Endothelial cell (in vitro differentiated cells): ENCODE results near the gene HSD3B2. TPM values are rescaled to one million over a fixed set of nuclear protein-coding genes. Genes with fewer than 3 reads are reported as not detected.

Source experiments
- DNase-seq: peaks from one replicate; pipeline ENCODE4 v3.0.0; 2021; ENCODE audit warnings: low spot score
- H3K27ac Mint-ChIP-seq: one replicate; pipeline ENCODE4 v1.8.0; 2021; ENCODE audit warnings: mixed read lengths, inconsistent platforms; ENCODE audit not compliant: unreplicated experiment
- H3K27me3 Mint-ChIP-seq: one replicate; pipeline ENCODE4 v1.8.0; 2021; ENCODE audit warnings: mild to moderate bottlenecking, moderate library complexity, mixed read lengths, inconsistent platforms; ENCODE audit not compliant: unreplicated experiment
- H3K36me3 Mint-ChIP-seq: one replicate; pipeline ENCODE4 v1.8.0; 2021; ENCODE audit warnings: mild to moderate bottlenecking, low read depth, mixed read lengths, inconsistent platforms; ENCODE audit not compliant: unreplicated experiment
- H3K4me1 Mint-ChIP-seq: one replicate; pipeline ENCODE4 v1.8.0; 2021; ENCODE audit warnings: mild to moderate bottlenecking, mixed read lengths, inconsistent platforms; ENCODE audit not compliant: unreplicated experiment
- H3K4me3 Mint-ChIP-seq: one replicate; pipeline ENCODE4 v1.8.0; 2021; ENCODE audit warnings: mild to moderate bottlenecking, mixed read lengths, inconsistent platforms; ENCODE audit not compliant: unreplicated experiment
- H3K9me3 Mint-ChIP-seq: one replicate; pipeline ENCODE4 v1.8.0; 2021; ENCODE audit warnings: mixed read lengths, inconsistent platforms; ENCODE audit not compliant: unreplicated experiment
- total RNA-seq: library from RNA; stranded (reverse); fragmentation: NEBNext Ultra II Directional; extraction: Animal tissue kit (Norgen Biotek cat#: 25700); gene quantifications from one replicate; pipeline ENCODE4 v1.2.1, GENCODE V29; 2021; ENCODE audit not compliant: unreplicated experiment
- TF ChIP-seq, protein P1 (sequence below): fragments of 200-600 bp; sonication (generic); IDR thresholded peaks from one replicate; pipeline ENCODE4 v1.5.0; 2021; ENCODE audit warnings: antibody characterized with exemption; ENCODE audit not compliant: unreplicated experiment

HSD3B2 gene
- total RNA-seq, 1 donor from 2014 or later: not detected

DNA sequence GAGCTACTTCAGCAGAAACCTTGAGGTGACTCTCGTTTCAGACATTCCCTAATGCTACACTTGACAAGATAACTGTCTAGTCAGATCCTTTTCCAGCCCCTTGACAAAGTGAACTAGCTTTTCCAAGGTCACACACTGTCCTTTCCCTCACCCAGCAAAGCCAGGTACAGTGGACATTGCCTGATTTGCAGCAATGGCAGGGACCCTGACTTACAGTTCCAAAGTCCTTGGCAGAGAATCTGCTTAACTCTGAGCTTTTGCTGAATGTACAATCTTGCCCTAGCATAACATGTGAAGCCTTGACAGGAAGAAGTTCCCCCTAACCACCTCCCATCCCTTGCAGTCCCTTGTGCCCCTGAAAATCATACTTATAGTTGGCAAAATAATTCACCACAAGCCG, 37.1 kb downstream of the HSD3B2 start:
- H3K4me1 Mint-ChIP-seq: no peaks in the 10 kb centered on the region
- peaks cover 2% of the 10 kb centered on the region for H3K27me3 Mint-ChIP-seq
- H3K36me3 Mint-ChIP-seq: no peaks in the 10 kb centered on the region
- DNase-seq: no peak
- H3K9me3 Mint-ChIP-seq: no peaks in the 10 kb centered on the region
- H3K27ac Mint-ChIP-seq: no peak overlapping the region
- H3K4me3 Mint-ChIP-seq: no peak overlapping the region
- TF ChIP-seq, protein P1, sequence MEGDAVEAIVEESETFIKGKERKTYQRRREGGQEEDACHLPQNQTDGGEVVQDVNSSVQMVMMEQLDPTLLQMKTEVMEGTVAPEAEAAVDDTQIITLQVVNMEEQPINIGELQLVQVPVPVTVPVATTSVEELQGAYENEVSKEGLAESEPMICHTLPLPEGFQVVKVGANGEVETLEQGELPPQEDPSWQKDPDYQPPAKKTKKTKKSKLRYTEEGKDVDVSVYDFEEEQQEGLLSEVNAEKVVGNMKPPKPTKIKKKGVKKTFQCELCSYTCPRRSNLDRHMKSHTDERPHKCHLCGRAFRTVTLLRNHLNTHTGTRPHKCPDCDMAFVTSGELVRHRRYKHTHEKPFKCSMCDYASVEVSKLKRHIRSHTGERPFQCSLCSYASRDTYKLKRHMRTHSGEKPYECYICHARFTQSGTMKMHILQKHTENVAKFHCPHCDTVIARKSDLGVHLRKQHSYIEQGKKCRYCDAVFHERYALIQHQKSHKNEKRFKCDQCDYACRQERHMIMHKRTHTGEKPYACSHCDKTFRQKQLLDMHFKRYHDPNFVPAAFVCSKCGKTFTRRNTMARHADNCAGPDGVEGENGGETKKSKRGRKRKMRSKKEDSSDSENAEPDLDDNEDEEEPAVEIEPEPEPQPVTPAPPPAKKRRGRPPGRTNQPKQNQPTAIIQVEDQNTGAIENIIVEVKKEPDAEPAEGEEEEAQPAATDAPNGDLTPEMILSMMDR: no peak

DNA sequence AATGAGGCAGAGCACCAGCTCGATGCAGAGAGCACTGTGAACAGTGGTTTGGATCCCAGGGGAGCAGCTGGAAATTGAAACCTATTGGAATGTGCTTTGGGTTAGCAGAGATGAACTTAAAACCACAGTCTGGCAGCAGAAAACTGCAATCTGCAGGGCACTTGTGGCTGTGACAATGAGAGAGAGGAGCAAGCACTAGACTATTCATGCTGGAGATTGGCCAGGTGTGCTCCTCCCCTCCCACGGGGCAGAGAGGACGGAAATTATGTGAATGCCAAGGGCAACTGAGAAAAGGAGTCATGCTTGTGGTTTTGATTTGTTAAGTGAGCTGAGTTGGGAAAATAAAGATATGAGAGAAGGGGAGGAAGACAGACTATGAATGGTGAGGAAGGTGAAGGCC, 38.1 kb downstream of the HSD3B2 start:
- Mint-ChIP-seq H3K27me3 (peaks cover 2% of the 10 kb centered on the region), H3K4me1 (no peaks in the 10 kb centered on the region), H3K27ac (no peak overlapping the region), H3K9me3 (no peaks in the 10 kb centered on the region), H3K36me3 (no peaks in the 10 kb centered on the region), H3K4me3 (no peak overlapping the region)
- DNase-seq: no peak
- TF ChIP-seq, protein P1: no peak

DNA sequence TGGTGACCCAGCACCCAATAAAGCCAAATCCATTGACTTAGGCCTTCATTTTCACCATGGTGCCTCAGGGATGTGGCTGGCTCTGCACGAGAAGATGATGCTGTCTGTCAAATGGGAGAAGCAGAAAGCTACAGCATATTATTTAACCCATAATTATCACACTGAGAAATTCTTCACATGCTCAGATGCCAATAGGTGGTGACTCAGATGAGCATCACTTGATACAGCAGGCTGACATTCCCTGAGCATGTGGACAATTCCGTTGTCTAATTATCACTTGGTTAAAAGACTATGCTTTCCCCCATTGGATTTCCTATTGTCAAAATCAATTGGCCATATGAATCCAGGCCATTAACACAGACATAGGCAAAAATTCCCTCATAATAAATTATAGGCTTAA, 48.0 kb downstream of the HSD3B2 start:
- Mint-ChIP-seq H3K9me3 (no peaks in the 10 kb centered on the region), H3K27ac (no peak overlapping the region), H3K4me3 (no peak overlapping the region), H3K4me1 (no peaks in the 10 kb centered on the region), H3K36me3 (no peaks in the 10 kb centered on the region), H3K27me3 (peaks cover 6% of the 10 kb centered on the region)
- DNase-seq: no peak
- TF ChIP-seq, protein P1: no peak

DNA sequence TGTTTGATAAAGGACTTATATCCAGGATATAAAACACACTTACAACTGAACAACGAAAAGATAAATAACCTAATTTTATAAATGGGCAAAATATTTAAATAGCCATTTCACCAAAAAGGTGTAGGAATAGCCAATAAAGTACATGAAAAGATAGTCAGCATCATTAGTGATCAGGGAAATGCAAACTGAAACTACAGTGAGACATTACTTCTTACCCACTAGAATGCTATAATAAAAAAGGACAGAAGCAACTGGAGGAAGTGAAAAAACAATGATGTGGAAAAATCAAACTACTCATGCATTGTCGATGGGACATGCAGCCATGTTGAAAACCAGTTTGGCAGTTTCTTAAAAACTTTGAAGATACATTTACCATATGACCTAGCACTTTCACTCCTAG, 48.6 kb downstream of the HSD3B2 start:
- peaks cover 6% of the 10 kb centered on the region for H3K27me3 Mint-ChIP-seq
- no peak overlapping the region for H3K4me3 Mint-ChIP-seq
- H3K27ac Mint-ChIP-seq: no peak overlapping the region
- H3K4me1 Mint-ChIP-seq: no peaks in the 10 kb centered on the region
- TF ChIP-seq, protein P1: no peak
- H3K9me3 Mint-ChIP-seq: no peaks in the 10 kb centered on the region
- H3K36me3 Mint-ChIP-seq: no peaks in the 10 kb centered on the region
- no peak for DNase-seq

GRCh38 chr1:119466445-119466844, 51.5 kb downstream of the HSD3B2 start:
- TF ChIP-seq, protein P1: no peak

More at GRCh38 chr1:119466445-119466844, 51.5 kb downstream of the HSD3B2 start:
- H3K36me3 Mint-ChIP-seq: no peaks in the 10 kb centered on the region
- H3K4me1 Mint-ChIP-seq: no peaks in the 10 kb centered on the region
- H3K4me3 Mint-ChIP-seq: no peak overlapping the region
- peaks cover 3% of the 10 kb centered on the region for H3K27me3 Mint-ChIP-seq
- no peak for DNase-seq
- H3K27ac Mint-ChIP-seq: no peak overlapping the region
- H3K9me3 Mint-ChIP-seq: no peaks in the 10 kb centered on the region
